OCI-LY7 (cell line): ENCODE results near the gene KCNN2. TPM values are rescaled to one million over a fixed set of nuclear protein-coding genes. Genes with fewer than 3 reads are reported as not detected.
A peak's percentile ranks its signal among the peaks of the same experiment; 100 is the strongest.

Experiments
- BruUV-seq: library from RNA; stranded (reverse); fragments of 400-500 nt; replicated peaks from 2 replicates; lab custom pipeline; 2021; lab: Mats Ljungman, UMichigan
- CTCF ChIA-PET: fragments of 300-600 bp; sonication (Branson Sonifier 250); formaldehyde crosslinking; loops from one replicate; lab custom pipeline; 2022; ENCODE audit warnings: antibody characterized with exemption; ENCODE audit not compliant: unreplicated experiment; lab: Charles Lee
- POLR2A ChIA-PET: fragments of 300-600 bp; sonication (Branson Sonifier 250); formaldehyde crosslinking; loops from one replicate; lab custom pipeline; 2022; ENCODE audit warnings: antibody characterized with exemption; lab: Charles Lee
- DNase-seq: peaks from one replicate; pipeline ENCODE4 v3.0.0-alpha.2; 2015; ENCODE audit warnings: low spot score
- H2AFZ ChIP-seq: fragments of 200-600 bp; sonication (generic), shearing (Covaris generic); 2 replicates; pipeline ENCODE4 v1.6.1; 2014; ENCODE audit warnings: mild to moderate bottlenecking, antibody characterized with exemption, low read length, moderate library complexity
- H3K27ac ChIP-seq: fragments of 200-600 bp; sonication (generic); 2 replicates; pipeline ENCODE4 v1.5.1; 2014; ENCODE audit warnings: mixed run types, low read depth, mild to moderate bottlenecking, moderate library complexity, low read length, inconsistent platforms; ENCODE audit not compliant: poor library complexity, severe bottlenecking
- H3K36me3 ChIP-seq: fragments of 200-600 bp; sonication (generic); 2 replicates; pipeline ENCODE4 v1.6.1; 2014; ENCODE audit warnings: mild to moderate bottlenecking, antibody characterized with exemption, low read length, moderate library complexity, mixed read lengths; ENCODE audit not compliant: insufficient read depth
- H3K4me1 ChIP-seq: fragments of 200-600 bp; sonication (generic); 2 replicates; pipeline ENCODE4 v1.5.1; 2014; ENCODE audit warnings: mild to moderate bottlenecking, low read length; ENCODE audit not compliant: insufficient read depth, poor library complexity, severe bottlenecking
- H3K4me2 ChIP-seq: fragments of 200-600 bp; sonication (generic); 2 replicates; pipeline ENCODE4 v1.6.1; 2014; ENCODE audit warnings: mild to moderate bottlenecking, low read length
- H3K4me3 ChIP-seq: fragments of 200-600 bp; sonication (generic); 2 replicates; pipeline ENCODE4 v1.5.1; 2014; ENCODE audit warnings: mild to moderate bottlenecking, low read depth, low read length; ENCODE audit not compliant: poor library complexity, severe bottlenecking
- H3K79me2 ChIP-seq: fragments of 200-600 bp; sonication (generic); 2 replicates; pipeline ENCODE4 v1.6.1; 2016; ENCODE audit warnings: low read depth, mild to moderate bottlenecking, low read length, moderate library complexity, mixed read lengths; ENCODE audit not compliant: insufficient read depth
- H3K9me2 ChIP-seq: fragments of 200-600 bp; sonication (generic); 2 replicates; pipeline ENCODE4 v1.6.1; 2016; ENCODE audit warnings: mild to moderate bottlenecking, low read length, mixed read lengths; ENCODE audit not compliant: insufficient read depth
- H3K9me3 ChIP-seq: fragments of 200-600 bp; sonication (generic); 2 replicates; pipeline ENCODE4 v1.6.1; 2014; ENCODE audit warnings: mild to moderate bottlenecking, mixed run types, low read length, mixed read lengths
- H4K20me1 ChIP-seq: fragments of 200-600 bp; sonication (generic); 2 replicates; pipeline ENCODE4 v1.6.1; 2014; ENCODE audit warnings: mild to moderate bottlenecking, antibody characterized with exemption, low read length, moderate library complexity, mixed read lengths; ENCODE audit not compliant: insufficient read depth
- CTCF ChIP-seq: fragments of 200-600 bp; sonication (generic); conservative IDR thresholded peaks from 2 replicates; pipeline ENCODE4 v1.5.1; 2014; ENCODE audit warnings: mild to moderate bottlenecking, antibody characterized with exemption, low read length, moderate library complexity, mixed read lengths
- EZH2phosphoT487 ChIP-seq: fragments of 200-600 bp; sonication (generic); IDR thresholded peaks from 2 replicates; pipeline ENCODE4 v1.6.1; 2018; ENCODE audit warnings: low read depth, borderline replicate concordance, mild to moderate bottlenecking, mixed run types, antibody characterized with exemption, low read length, moderate library complexity, mixed read lengths
- intact Hi-C: fragments of 100-400 bp; cut with micrococcal nuclease; formaldehyde crosslinking; loops from one replicate; pipeline ENCODE4 v1.10.0; 2022; ENCODE audit not compliant: unreplicated experiment
- total RNA-seq, 2 experiments: library from RNA; depleted of rRNA in 1 of 2; stranded (reverse); fragments of >200 nt in 1 of 2; shearing (Covaris generic) in 1 of 2; gene quantifications; 2 replicates each; pipeline ENCODE4 v1.2.3, GENCODE V29; 2014 to 2022

Gene KCNN2
- total RNA-seq, 2 experiments from 2014 or later = not detected

- Histone ChIP-seq H3K9me2 (no peaks in the 10 kb centered on the region), H2AFZ (0 out of 2 replicates have a peak overlapping the region, but pooled peaks have one; percentile 27), H3K79me2 (no peaks in the 10 kb centered on the region), H3K4me1 (peaks cover 13% of the 10 kb centered on the region), H4K20me1 (no peaks in the 10 kb centered on the region), H3K4me2 (peak overlapping the region; percentile 44), H3K4me3 (peak overlapping the region; percentile 15), H3K36me3 (no peaks in the 10 kb centered on the region), H3K27ac (no peak overlapping the region), H3K9me3 (no peaks in the 10 kb centered on the region)
- BruUV-seq = no TSS peak
- POLR2A ChIA-PET = interaction anchor here (0.9 kb wide), 1 partner anchor 12 kb away, joined by 3 read pairs; no protein-coding TSS in a partner anchor
- intact Hi-C loops = no loop called here
- CTCF ChIA-PET = no interaction called here
- TF ChIP-seq CTCF = no peak
- no peak for TF ChIP-seq EZH2phosphoT487
- peak; percentile 53 for DNase-seq
Observed at GRCh38 chr5:114418176-114419066, 56.6 kb downstream of the KCNN2 start.

GRCh38 chr5:114419067-114419388, 57.2 kb downstream of the KCNN2 start:
- DNase-seq = no peak
- ChIA-PET POLR2A (interaction anchor here (0.9 kb wide), 1 partner anchor 11 kb away, joined by 3 read pairs; no protein-coding TSS in a partner anchor), CTCF (no interaction called here)
- Histone ChIP-seq H3K4me1 (peaks cover 13% of the 10 kb centered on the region), H3K79me2 (no peaks in the 10 kb centered on the region), H3K27ac (no peak overlapping the region), H4K20me1 (no peaks in the 10 kb centered on the region), H3K9me3 (no peaks in the 10 kb centered on the region), H3K9me2 (no peaks in the 10 kb centered on the region), H2AFZ (0 out of 2 replicates have a peak overlapping the region, but pooled peaks have one; percentile 27), H3K36me3 (no peaks in the 10 kb centered on the region), H3K4me2 (peak overlapping the region; percentile 44), H3K4me3 (peak overlapping the region; percentile 15)
- BruUV-seq = no TSS peak
- TF ChIP-seq CTCF (no peak), EZH2phosphoT487 (no peak)
- intact Hi-C loops = no loop called here

- no peak overlapping the region for H3K27ac ChIP-seq
- ChIA-PET CTCF (no interaction called here), POLR2A (interaction anchor here (1.1 kb wide), 1 partner anchor 22 kb away, joined by 3 read pairs; no protein-coding TSS in a partner anchor)
- H2AFZ ChIP-seq = no peak overlapping the region
- no peak overlapping the region for H3K4me2 ChIP-seq
- no peaks in the 10 kb centered on the region for H4K20me1 ChIP-seq
- H3K4me1 ChIP-seq = peaks cover 13% of the 10 kb centered on the region
- H3K36me3 ChIP-seq = no peaks in the 10 kb centered on the region
- no peaks in the 10 kb centered on the region for H3K79me2 ChIP-seq
- no peak for DNase-seq
- TF ChIP-seq EZH2phosphoT487 (no peak), CTCF (no peak)
- no peaks in the 10 kb centered on the region for H3K9me3 ChIP-seq
- intact Hi-C loops = no loop called here
- BruUV-seq = no TSS peak
- no peak overlapping the region for H3K4me3 ChIP-seq
- no peaks in the 10 kb centered on the region for H3K9me2 ChIP-seq
Observed at GRCh38 chr5:114419959-114420358, 58.1 kb downstream of the KCNN2 start.
